GM20000 (cell line): ENCODE data around the gene SSBP2.

ENCODE experiments used
- DNase-seq: peaks from one replicate; pipeline ENCODE4 v3.0.0; 2012; ENCODE audit warnings: low spot score
- TF ChIP-seq, protein P1 (sequence below): IDR thresholded peaks from 2 replicates; pipeline ENCODE4 v1.5.1; 2012; ENCODE audit warnings: mild to moderate bottlenecking, control low read depth; ENCODE audit errors: extremely low read depth, missing control alignments

The SSBP2 gene

GRCh38 chr5:81579262-81579924 lies 171.5 kb downstream of the SSBP2 start:
- TF ChIP-seq, protein P1, sequence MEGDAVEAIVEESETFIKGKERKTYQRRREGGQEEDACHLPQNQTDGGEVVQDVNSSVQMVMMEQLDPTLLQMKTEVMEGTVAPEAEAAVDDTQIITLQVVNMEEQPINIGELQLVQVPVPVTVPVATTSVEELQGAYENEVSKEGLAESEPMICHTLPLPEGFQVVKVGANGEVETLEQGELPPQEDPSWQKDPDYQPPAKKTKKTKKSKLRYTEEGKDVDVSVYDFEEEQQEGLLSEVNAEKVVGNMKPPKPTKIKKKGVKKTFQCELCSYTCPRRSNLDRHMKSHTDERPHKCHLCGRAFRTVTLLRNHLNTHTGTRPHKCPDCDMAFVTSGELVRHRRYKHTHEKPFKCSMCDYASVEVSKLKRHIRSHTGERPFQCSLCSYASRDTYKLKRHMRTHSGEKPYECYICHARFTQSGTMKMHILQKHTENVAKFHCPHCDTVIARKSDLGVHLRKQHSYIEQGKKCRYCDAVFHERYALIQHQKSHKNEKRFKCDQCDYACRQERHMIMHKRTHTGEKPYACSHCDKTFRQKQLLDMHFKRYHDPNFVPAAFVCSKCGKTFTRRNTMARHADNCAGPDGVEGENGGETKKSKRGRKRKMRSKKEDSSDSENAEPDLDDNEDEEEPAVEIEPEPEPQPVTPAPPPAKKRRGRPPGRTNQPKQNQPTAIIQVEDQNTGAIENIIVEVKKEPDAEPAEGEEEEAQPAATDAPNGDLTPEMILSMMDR: no peak
- no peak for DNase-seq

- TF ChIP-seq, protein P1: no peak
- DNase-seq: no peak
Measured at GRCh38 chr5:81577091-81577490, 173.8 kb downstream of the SSBP2 start.

- TF ChIP-seq, protein P1: no peak
Measured at GRCh38 chr5:81575924-81576323, 175.0 kb downstream of the SSBP2 start.

GRCh38 chr5:81572201-81572600 lies 178.7 kb downstream of the SSBP2 start:
- DNase-seq: no peak
- TF ChIP-seq, protein P1: no peak

More at GRCh38 chr5:81575924-81576323, 175.0 kb downstream of the SSBP2 start:
- DNase-seq: no peak

- DNase-seq: no peak
- TF ChIP-seq, protein P1: no peak
Measured at GRCh38 chr5:81558188-81558587, 192.7 kb downstream of the SSBP2 start.

DNA sequence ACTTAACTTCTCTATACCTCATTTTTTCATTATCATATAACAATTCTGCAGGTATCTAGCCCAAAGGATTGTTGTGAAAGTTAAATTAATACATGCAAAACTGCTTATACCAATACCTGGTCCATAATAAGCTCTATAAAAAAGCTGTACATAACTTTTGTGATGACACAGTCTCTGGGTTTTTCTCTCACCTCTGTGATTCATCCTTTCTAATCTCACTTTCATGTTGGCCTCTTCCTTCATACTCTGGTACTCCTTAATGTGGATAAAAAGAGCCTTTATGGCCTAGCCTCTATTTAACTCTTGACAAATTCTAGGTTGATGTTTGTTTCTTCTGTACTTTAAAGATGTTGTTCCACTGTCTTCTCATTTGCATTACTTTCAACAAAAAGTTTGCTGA lies 194.1 kb downstream of the SSBP2 start:
- TF ChIP-seq, protein P1: no peak
- no peak for DNase-seq

GRCh38 chr5:81555865-81556264 lies 195.0 kb downstream of the SSBP2 start:
- TF ChIP-seq, protein P1: no peak
- no peak for DNase-seq
